HG02571 (cell line): ENCODE measurements around the gene TMEM183A.

ENCODE experiments used
- ATAC-seq: cut with Tn5 transposase; IDR thresholded peaks from one replicate; pipeline ENCODE4 v1.9.1; 2021; ENCODE audit warnings: mild to moderate bottlenecking, moderate library complexity; ENCODE audit not compliant: unreplicated experiment

The TMEM183A gene

GRCh38 chr1:203044546-203045250, 37.5 kb downstream of the TMEM183A start:
- ATAC-seq = no peak

- ATAC-seq = no peak
These were observed 38.2 kb downstream of the TMEM183A start for GRCh38 chr1:203045336-203045735.

GRCh38 chr1:203045821-203046594, 38.8 kb downstream of the TMEM183A start:
- ATAC-seq = no peak

GRCh38 chr1:203046984-203047630, 39.9 kb downstream of the TMEM183A start:
- no peak for ATAC-seq

GRCh38 chr1:203048086-203048485, 40.9 kb downstream of the TMEM183A start:
- ATAC-seq = no peak

- ATAC-seq = no peak
These were observed 41.4 kb downstream of the TMEM183A start for GRCh38 chr1:203048555-203049051.

GRCh38 chr1:203049077-203049476, 41.9 kb downstream of the TMEM183A start:
- no peak for ATAC-seq

GRCh38 chr1:203049576-203050180, 42.5 kb downstream of the TMEM183A start:
- ATAC-seq = no peak

- no peak for ATAC-seq
These were observed 43.7 kb downstream of the TMEM183A start for GRCh38 chr1:203050826-203051225.

- ATAC-seq = no peak
These were observed 44.7 kb downstream of the TMEM183A start for GRCh38 chr1:203051841-203052324.

- no peak for ATAC-seq
These were observed 45.4 kb downstream of the TMEM183A start for GRCh38 chr1:203052601-203053000.

- no peak for ATAC-seq
These were observed 47.0 kb downstream of the TMEM183A start for GRCh38 chr1:203054184-203054583.

- no peak for ATAC-seq
These were observed 47.5 kb downstream of the TMEM183A start for GRCh38 chr1:203054642-203055041.

- no peak for ATAC-seq
These were observed 48.1 kb downstream of the TMEM183A start for GRCh38 chr1:203055161-203055799.

GRCh38 chr1:203056012-203056411, 48.8 kb downstream of the TMEM183A start:
- no peak for ATAC-seq

- no peak for ATAC-seq
These were observed 49.3 kb downstream of the TMEM183A start for GRCh38 chr1:203056516-203056915.

GRCh38 chr1:203057911-203058675, 50.9 kb downstream of the TMEM183A start:
- no peak for ATAC-seq

- ATAC-seq = no peak
These were observed 51.4 kb downstream of the TMEM183A start for GRCh38 chr1:203058676-203058935.

GRCh38 chr1:203059485-203059884, 52.3 kb downstream of the TMEM183A start:
- no peak for ATAC-seq

GRCh38 chr1:203060115-203060514, 52.9 kb downstream of the TMEM183A start:
- no peak for ATAC-seq
